GM23338 (cell line): ENCODE results near the gene OPRM1. TPM values are rescaled to one million over a fixed set of nuclear protein-coding genes. Genes with fewer than 3 reads are reported as not detected.

Experiments
- CREB1 ChIP-seq: fragments of 250-450 bp; sonication (Bioruptor Pico); IDR thresholded peaks from 2 replicates; pipeline ENCODE4 v1.5.0; 2020; ENCODE audit warnings: low read depth, mild to moderate bottlenecking, moderate library complexity
- CTCF ChIP-seq, 2 experiments: fragments of 200-600 bp in 1 of 2; sonication (generic) in 1 of 2; conservative IDR thresholded peaks; 2 replicates each; pipeline versions ENCODE4 v1.5.1 to v1.6.1; 2016 to 2017; ENCODE audit warnings: antibody characterized with exemption in 2 of 2, low read depth in 2 of 2, mild to moderate bottlenecking in 2 of 2, moderate library complexity in 1 of 2
- ETS1 ChIP-seq: IDR thresholded peaks from 2 replicates; pipeline ENCODE4 v1.6.1; 2016; ENCODE audit warnings: antibody characterized with exemption
- EZH2 ChIP-seq: fragments of 200-600 bp; sonication (generic); IDR thresholded peaks from one replicate; pipeline ENCODE4 v1.8.0; 2017; ENCODE audit warnings: antibody characterized with exemption, mild to moderate bottlenecking, low read depth; ENCODE audit not compliant: unreplicated experiment
- EZH2phosphoT487 ChIP-seq: fragments of 200-600 bp; sonication (generic); IDR thresholded peaks from one replicate; pipeline ENCODE4 v1.8.1; 2018; ENCODE audit warnings: antibody characterized with exemption; ENCODE audit not compliant: unreplicated experiment
- JUNB ChIP-seq: IDR thresholded peaks from one replicate; pipeline ENCODE4 v1.6.1; 2016; ENCODE audit warnings: antibody characterized with exemption; ENCODE audit not compliant: unreplicated experiment
- NANOG ChIP-seq: IDR thresholded peaks from 2 replicates; pipeline ENCODE4 v1.6.1; 2016; ENCODE audit warnings: antibody characterized with exemption, borderline replicate concordance
- STAT1 ChIP-seq: IDR thresholded peaks from one replicate; pipeline ENCODE4 v1.6.1; 2016; ENCODE audit warnings: antibody characterized with exemption; ENCODE audit not compliant: unreplicated experiment
- ZNF462 ChIP-seq: fragments of 250-450 bp; sonication (Bioruptor Pico); IDR thresholded peaks from 2 replicates; pipeline ENCODE4 v1.5.0; 2020; ENCODE audit warnings: mild to moderate bottlenecking, moderate library complexity
- polyA plus RNA-seq: library from polyadenylated mRNA; unstranded; fragments of >200 nt; fragmentation: Nextera tagmentation; extraction: Ambion mirVana; gene quantifications from 2 replicates; pipeline ENCODE4 v1.2.1, GENCODE V29; 2016
- total RNA-seq: library from RNA; depleted of rRNA; stranded (reverse); fragments of >200 nt; shearing (Covaris generic); gene quantifications from 2 replicates; pipeline ENCODE4 v1.2.3, GENCODE V29; 2014

Gene OPRM1
- total and polyA plus RNA-seq, 2 experiments from 2014 or later = 0.52 TPM; not detected in 1

- TF ChIP-seq ZNF462 (CRISPR knock-in tag) (no peak), JUNB (no peak), STAT1 (no peak), CREB1 (no peak), NANOG (no peak), ETS1 (no peak), EZH2phosphoT487 (no peak), EZH2 (no peak), CTCF (conservative IDR thresholded peaks at IDR 0.05; ENCODE audit: low read depth in 2 of 2) (no peak)
Measured at GRCh38 chr6:154285826-154286225, 246.8 kb downstream of the OPRM1 start (continued).
